AG04450 (cell line): ENCODE data around the gene ABCG2. TPM values are rescaled to one million over a fixed set of nuclear protein-coding genes. Genes with fewer than 3 reads are reported as not detected.

Experiments
- CTCF ChIA-PET: fragments of 300-600, 350-600 bp; formaldehyde crosslinking; extraction: SDS; loops from one replicate; lab custom pipeline; 2022; ENCODE audit warnings: antibody characterized with exemption, inconsistent platforms; lab: Charles Lee
- POLR2A ChIA-PET: fragments of 350-600 bp; formaldehyde crosslinking; extraction: SDS; loops from one replicate; lab custom pipeline; 2021; ENCODE audit warnings: antibody characterized with exemption, inconsistent platforms; lab: Yijun Ruan, JAX
- DNase-seq: peaks from one replicate; pipeline ENCODE4 v3.0.0-alpha.2; 2011; ENCODE audit warnings: low read depth, low spot score
- H3K27ac ChIP-seq: one replicate; pipeline ENCODE4 v1.5.1; 2012; ENCODE audit warnings: low read depth, low read length, control low read depth
- H3K27me3 ChIP-seq: one replicate; pipeline ENCODE4 v1.6.0; 2012; ENCODE audit warnings: low read length; ENCODE audit not compliant: control insufficient read depth, insufficient read depth
- H3K4me3 ChIP-seq: 2 replicates; pipeline ENCODE4 v1.5.1; 2011; ENCODE audit warnings: mild to moderate bottlenecking, low read depth, low read length, control low read depth
- H3K9me3 ChIP-seq: 2 replicates; pipeline ENCODE4 v1.5.1; 2012; ENCODE audit warnings: low read length; ENCODE audit not compliant: control insufficient read depth, insufficient read depth
- CTCF ChIP-seq: IDR thresholded peaks from 2 replicates; pipeline ENCODE4 v1.5.1; 2011; ENCODE audit warnings: low read depth, low read length, control low read depth, inconsistent platforms
- polyA plus RNA-seq: library from polyadenylated mRNA; depleted of rRNA; stranded (reverse); fragments of >200 nt; gene quantifications from 2 replicates; pipeline ENCODE4 v1.2.3, GENCODE V29; 2011

Gene ABCG2
- polyA plus RNA-seq, 1 experiment = 1.2 TPM

DNA sequence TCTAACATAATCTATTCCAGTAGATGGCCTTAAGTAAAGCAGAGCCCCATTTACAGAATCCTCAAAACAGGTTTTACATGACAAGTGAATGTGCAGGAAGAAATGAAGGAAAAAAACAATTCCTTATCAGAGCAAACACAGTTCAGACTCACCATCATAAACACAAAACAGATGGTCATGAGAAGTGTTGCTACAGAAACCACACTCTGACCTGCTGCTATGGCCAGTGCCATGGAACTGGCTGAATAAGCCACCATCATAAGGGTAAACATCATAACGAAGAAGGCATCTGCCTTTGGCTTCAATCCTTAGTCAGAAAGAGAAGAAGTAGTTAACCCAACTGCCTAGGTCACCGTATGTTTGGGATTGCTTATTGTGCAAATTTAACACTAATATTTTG is 61.1 kb downstream of the ABCG2 start:
- H3K27ac ChIP-seq = no peak overlapping the region
- H3K9me3 ChIP-seq = no peaks in the 10 kb centered on the region
- no peak for DNase-seq
- no peak for TF ChIP-seq CTCF
- H3K4me3 ChIP-seq = no peak overlapping the region
- CTCF ChIA-PET = interaction anchor here (0.8 kb wide), 1 partner anchor 42 kb away, joined by 3 read pairs; no protein-coding TSS in a partner anchor
- POLR2A ChIA-PET = no interaction called here
- no peaks in the 10 kb centered on the region for H3K27me3 ChIP-seq

GRCh38 chr4:88093874-88094273 is 64.6 kb downstream of the ABCG2 start:
- Histone ChIP-seq H3K27ac (no peak overlapping the region), H3K27me3 (no peaks in the 10 kb centered on the region), H3K4me3 (no peak overlapping the region), H3K9me3 (no peaks in the 10 kb centered on the region)
- no peak for DNase-seq
- no peak for TF ChIP-seq CTCF
- POLR2A ChIA-PET = no interaction called here
- CTCF ChIA-PET = no interaction called here

DNA sequence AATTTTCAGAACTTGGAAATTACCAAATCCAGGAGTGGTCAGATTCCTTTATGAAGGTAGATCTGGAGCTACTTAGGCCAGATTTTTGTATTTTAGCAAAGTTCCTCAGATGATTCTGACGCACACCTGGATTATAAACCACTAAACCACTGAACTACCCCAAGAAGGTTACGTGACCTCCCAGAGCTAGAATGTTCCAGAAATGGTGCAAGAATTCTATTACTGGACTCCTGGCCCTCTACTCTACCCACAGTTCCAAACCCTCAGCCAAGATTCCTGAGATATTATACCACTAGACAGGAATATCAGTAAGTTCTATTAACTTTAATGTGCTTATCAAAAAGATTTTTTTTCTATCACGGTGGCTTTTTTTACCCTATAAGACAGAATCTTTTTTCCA is 67.1 kb downstream of the ABCG2 start:
- Histone ChIP-seq H3K27me3 (no peaks in the 10 kb centered on the region), H3K27ac (no peak overlapping the region), H3K9me3 (no peaks in the 10 kb centered on the region), H3K4me3 (no peak overlapping the region)
- ChIA-PET POLR2A (no interaction called here), CTCF (no interaction called here)
- DNase-seq = no peak
- TF ChIP-seq CTCF = no peak

DNA sequence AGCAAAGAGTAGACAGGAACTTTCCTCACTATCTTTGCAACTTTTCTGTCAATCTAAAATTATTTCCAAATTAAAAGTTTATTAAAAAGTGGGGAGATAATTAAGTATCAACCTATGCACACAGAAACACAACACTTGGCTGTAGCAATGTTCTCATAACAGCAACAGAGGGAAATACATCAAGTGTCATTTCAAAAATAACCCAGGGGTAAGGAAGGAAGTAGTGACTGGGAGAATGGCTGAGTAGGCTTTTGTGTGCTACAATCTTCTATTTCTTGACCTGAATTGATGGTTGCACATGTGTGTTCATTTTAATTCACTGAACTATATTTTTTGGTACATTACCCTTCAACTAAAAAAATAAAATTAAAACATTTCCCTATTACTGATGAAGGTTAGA is 67.5 kb downstream of the ABCG2 start:
- Histone ChIP-seq H3K4me3 (no peak overlapping the region), H3K9me3 (no peaks in the 10 kb centered on the region), H3K27ac (no peak overlapping the region), H3K27me3 (no peaks in the 10 kb centered on the region)
- ChIA-PET CTCF (no interaction called here), POLR2A (no interaction called here)
- no peak for DNase-seq
- TF ChIP-seq CTCF = no peak

DNA sequence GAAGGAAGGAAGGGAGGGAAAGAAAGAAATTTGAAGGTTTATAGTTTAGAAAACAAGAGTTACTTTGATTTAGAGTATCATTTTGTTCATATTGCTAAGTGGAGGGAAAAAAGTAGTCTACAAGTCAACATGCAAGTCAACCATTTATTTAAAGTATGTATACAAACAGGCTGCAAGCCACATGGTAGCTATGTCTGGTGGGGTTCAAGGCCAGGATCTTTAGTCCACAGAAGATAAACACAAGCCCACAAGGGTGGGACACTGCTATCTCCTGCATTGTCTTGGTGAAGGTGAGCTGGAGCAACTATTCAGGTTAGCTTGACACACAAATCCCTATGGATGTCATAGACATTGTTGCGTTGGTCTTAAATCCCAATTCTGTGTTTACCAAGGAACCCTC is 71.4 kb downstream of the ABCG2 start:
- TF ChIP-seq CTCF = no peak
- no peak overlapping the region for H3K27ac ChIP-seq
- no peaks in the 10 kb centered on the region for H3K27me3 ChIP-seq
- DNase-seq = no peak
- H3K4me3 ChIP-seq = no peak overlapping the region
- CTCF ChIA-PET = interaction anchor here (0.9 kb wide), 1 partner anchor 125 kb away, joined by 4 read pairs; no protein-coding TSS in a partner anchor
- POLR2A ChIA-PET = no interaction called here
- H3K9me3 ChIP-seq = no peaks in the 10 kb centered on the region
